ENCODE measurements around the gene PIK3R5. TPM values are rescaled to one million over a fixed set of nuclear protein-coding genes. Genes with fewer than 3 reads are reported as not detected.
"Not testable (repeated sequence)": the region's sequence is repeated elsewhere in the genome, so short reads cannot be mapped to it uniquely, and the experiment has no call there.

The PIK3R5 gene
- total RNA-seq, 4 donors from 2014 or later, result 0.63 to 5.9 (median 2.9) TPM

DNA sequence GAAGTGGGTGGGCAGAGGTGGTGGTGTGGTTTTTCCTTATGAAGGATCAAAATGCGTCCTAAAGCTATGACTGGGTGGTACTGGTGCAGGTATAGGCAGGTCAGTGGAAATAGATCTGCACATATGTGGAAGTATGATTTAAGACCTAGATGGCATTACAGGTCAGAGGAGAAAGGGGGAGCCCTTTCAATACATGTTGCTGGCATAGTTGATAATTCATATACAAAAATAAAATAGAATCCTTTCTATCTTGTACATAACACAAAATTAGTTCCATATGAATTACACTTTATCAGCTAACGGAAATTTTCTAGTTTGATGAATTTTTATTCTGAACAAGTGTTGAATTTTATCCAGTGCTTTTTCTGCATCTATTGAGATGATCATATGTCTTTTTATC lies 20.8 kb upstream of the PIK3R5 start:
- H3K27ac ChIP-seq, result no peak overlapping the region
- no peaks in the 10 kb centered on the region for H3K27me3 ChIP-seq
- no peak for TF ChIP-seq POLR2A (IDR thresholded peaks at IDR 0.05)
- TF ChIP-seq, protein P1, sequence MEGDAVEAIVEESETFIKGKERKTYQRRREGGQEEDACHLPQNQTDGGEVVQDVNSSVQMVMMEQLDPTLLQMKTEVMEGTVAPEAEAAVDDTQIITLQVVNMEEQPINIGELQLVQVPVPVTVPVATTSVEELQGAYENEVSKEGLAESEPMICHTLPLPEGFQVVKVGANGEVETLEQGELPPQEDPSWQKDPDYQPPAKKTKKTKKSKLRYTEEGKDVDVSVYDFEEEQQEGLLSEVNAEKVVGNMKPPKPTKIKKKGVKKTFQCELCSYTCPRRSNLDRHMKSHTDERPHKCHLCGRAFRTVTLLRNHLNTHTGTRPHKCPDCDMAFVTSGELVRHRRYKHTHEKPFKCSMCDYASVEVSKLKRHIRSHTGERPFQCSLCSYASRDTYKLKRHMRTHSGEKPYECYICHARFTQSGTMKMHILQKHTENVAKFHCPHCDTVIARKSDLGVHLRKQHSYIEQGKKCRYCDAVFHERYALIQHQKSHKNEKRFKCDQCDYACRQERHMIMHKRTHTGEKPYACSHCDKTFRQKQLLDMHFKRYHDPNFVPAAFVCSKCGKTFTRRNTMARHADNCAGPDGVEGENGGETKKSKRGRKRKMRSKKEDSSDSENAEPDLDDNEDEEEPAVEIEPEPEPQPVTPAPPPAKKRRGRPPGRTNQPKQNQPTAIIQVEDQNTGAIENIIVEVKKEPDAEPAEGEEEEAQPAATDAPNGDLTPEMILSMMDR (IDR thresholded peaks at IDR 0.05 in 4 of 5, conservative IDR thresholded peaks at IDR 0.05 in 1 of 5), result no peak
- intact Hi-C loops (cut with DNase I; ENCODE audit: low total_unique reads), result no loop called here
- no peak overlapping the region for H3K4me3 ChIP-seq
- H3K9me3 ChIP-seq, result no peaks in the 10 kb centered on the region
- in situ Hi-C loops (cut with MboI; ENCODE audit: low sequenced_read_pairs in 4 of 4), result loop anchor here (10.0 to 25.0 kb wide), 3 partner anchors 301 to 551 kb away; no protein-coding TSS in a partner anchor
- no peaks in the 10 kb centered on the region for H3K4me1 ChIP-seq
- no peak for DNase-seq
- no peaks in the 10 kb centered on the region for H3K36me3 ChIP-seq
- no peak for ATAC-seq

- no peak for TF ChIP-seq POLR2A (IDR thresholded peaks at IDR 0.05)
- TF ChIP-seq, protein P1 (IDR thresholded peaks at IDR 0.05 in 4 of 5, conservative IDR thresholded peaks at IDR 0.05 in 1 of 5), result no peak
- H3K4me1 ChIP-seq, result no peaks in the 10 kb centered on the region
- no peaks in the 10 kb centered on the region for H3K36me3 ChIP-seq
- ATAC-seq (no peak), DNase-seq (no peak)
- H3K27me3 ChIP-seq, result no peaks in the 10 kb centered on the region
- no peak overlapping the region for H3K27ac ChIP-seq
- in situ Hi-C loops (cut with MboI; ENCODE audit: low sequenced_read_pairs in 4 of 4), result loop anchor here (10.0 to 25.0 kb wide), 3 partner anchors 302 to 552 kb away; no protein-coding TSS in a partner anchor
- H3K4me3 ChIP-seq, result no peak overlapping the region
- intact Hi-C loops (cut with DNase I; ENCODE audit: low total_unique reads), result no loop called here
- H3K9me3 ChIP-seq, result no peaks in the 10 kb centered on the region
Measured at GRCh38 chr17:8985054-8985701, 19.7 kb upstream of the PIK3R5 start.

DNA sequence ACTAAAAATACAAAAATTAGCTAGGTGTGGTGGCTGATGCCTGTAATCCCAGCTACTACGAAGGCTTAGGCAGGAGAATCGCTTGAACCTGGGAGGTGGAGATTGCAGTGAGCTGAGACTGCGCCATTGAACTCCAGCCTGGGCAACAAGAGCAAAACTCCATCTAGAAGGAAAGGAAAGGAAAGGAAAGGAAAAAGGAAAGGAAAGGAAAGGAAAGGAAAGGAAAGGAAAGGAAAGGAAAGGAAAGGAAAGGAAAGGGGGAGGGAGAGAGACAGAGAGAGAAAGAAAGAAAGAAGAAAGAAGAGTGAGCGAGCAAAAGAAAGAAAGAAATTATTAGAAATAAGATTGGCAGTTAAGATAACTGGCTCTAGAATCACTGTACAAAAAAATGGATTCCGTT lies 18.7 kb upstream of the PIK3R5 start:
- H3K27me3 ChIP-seq; H3K4me1 ChIP-seq; H3K27ac ChIP-seq; DNase-seq; H3K4me3 ChIP-seq; intact Hi-C loops (cut with DNase I; ENCODE audit: low total_unique reads); ATAC-seq; H3K9me3 ChIP-seq; H3K36me3 ChIP-seq: not testable (repeated sequence)
- in situ Hi-C loops (cut with MboI; ENCODE audit: low sequenced_read_pairs in 4 of 4), result loop anchor here (10.0 to 25.0 kb wide), 3 partner anchors 303 to 553 kb away; no protein-coding TSS in a partner anchor

- intact Hi-C loops (cut with DNase I; ENCODE audit: low total_unique reads), result no loop called here
- no peaks in the 10 kb centered on the region for H3K4me1 ChIP-seq
- ATAC-seq, result no peak
- H3K9me3 ChIP-seq, result no peaks in the 10 kb centered on the region
- no peak overlapping the region for H3K27ac ChIP-seq
- in situ Hi-C loops (cut with MboI; ENCODE audit: low sequenced_read_pairs in 4 of 4), result loop anchor here (10.0 to 25.0 kb wide), 3 partner anchors 306 to 556 kb away; no protein-coding TSS in a partner anchor
- H3K4me3 ChIP-seq, result no peak overlapping the region
- TF ChIP-seq, protein P1 (IDR thresholded peaks at IDR 0.05 in 4 of 5, conservative IDR thresholded peaks at IDR 0.05 in 1 of 5), result no peak
- no peak for TF ChIP-seq POLR2A (IDR thresholded peaks at IDR 0.05)
- H3K36me3 ChIP-seq, result no peaks in the 10 kb centered on the region
- DNase-seq, result no peak
- H3K27me3 ChIP-seq, result no peaks in the 10 kb centered on the region
Measured at GRCh38 chr17:8981443-8981842, 15.9 kb upstream of the PIK3R5 start.

GRCh38 chr17:8979715-8980114 lies 14.2 kb upstream of the PIK3R5 start:
- intact Hi-C loops (cut with DNase I; ENCODE audit: low total_unique reads) (no loop called here), in situ Hi-C loops (cut with MboI; ENCODE audit: low sequenced_read_pairs in 4 of 4) (loop anchor here (10.0 to 25.0 kb wide), 3 partner anchors 308 to 558 kb away; no protein-coding TSS in a partner anchor)
- H3K36me3 ChIP-seq, result no peaks in the 10 kb centered on the region
- ATAC-seq (no peak), DNase-seq (no peak)
- no peaks in the 10 kb centered on the region for H3K27me3 ChIP-seq
- H3K27ac ChIP-seq, result no peak overlapping the region
- no peaks in the 10 kb centered on the region for H3K9me3 ChIP-seq
- TF ChIP-seq POLR2A (IDR thresholded peaks at IDR 0.05), result no peak
- TF ChIP-seq, protein P1 (IDR thresholded peaks at IDR 0.05 in 4 of 5, conservative IDR thresholded peaks at IDR 0.05 in 1 of 5), result no peak
- H3K4me3 ChIP-seq, result no peak overlapping the region
- no peaks in the 10 kb centered on the region for H3K4me1 ChIP-seq
